Thyroid gland (tissue), 4 donors: ENCODE measurements around the gene CREB3L1.

Experiments
- POLR2A ChIP-seq, 2 donors: fragments of 450-650 bp; IDR thresholded peaks; one replicate each; pipeline ENCODE4 v1.6.1; 2017; ENCODE audit warnings: antibody characterized with exemption in 2 of 2, mild to moderate bottlenecking in 2 of 2, moderate library complexity in 1 of 2
- TF ChIP-seq, protein P1 (sequence below), 6 experiments: fragments of 200-600 bp in 3 of 6; fragments of 450-650 bp in 3 of 6; sonication (generic) in 3 of 6; IDR thresholded peaks; one replicate each; pipeline ENCODE4 v1.5.1; 2016 to 2019; ENCODE audit warnings: antibody characterized with exemption in 6 of 6, mild to moderate bottlenecking in 2 of 6, inconsistent platforms in 1 of 6, moderate library complexity in 1 of 6

DNA sequence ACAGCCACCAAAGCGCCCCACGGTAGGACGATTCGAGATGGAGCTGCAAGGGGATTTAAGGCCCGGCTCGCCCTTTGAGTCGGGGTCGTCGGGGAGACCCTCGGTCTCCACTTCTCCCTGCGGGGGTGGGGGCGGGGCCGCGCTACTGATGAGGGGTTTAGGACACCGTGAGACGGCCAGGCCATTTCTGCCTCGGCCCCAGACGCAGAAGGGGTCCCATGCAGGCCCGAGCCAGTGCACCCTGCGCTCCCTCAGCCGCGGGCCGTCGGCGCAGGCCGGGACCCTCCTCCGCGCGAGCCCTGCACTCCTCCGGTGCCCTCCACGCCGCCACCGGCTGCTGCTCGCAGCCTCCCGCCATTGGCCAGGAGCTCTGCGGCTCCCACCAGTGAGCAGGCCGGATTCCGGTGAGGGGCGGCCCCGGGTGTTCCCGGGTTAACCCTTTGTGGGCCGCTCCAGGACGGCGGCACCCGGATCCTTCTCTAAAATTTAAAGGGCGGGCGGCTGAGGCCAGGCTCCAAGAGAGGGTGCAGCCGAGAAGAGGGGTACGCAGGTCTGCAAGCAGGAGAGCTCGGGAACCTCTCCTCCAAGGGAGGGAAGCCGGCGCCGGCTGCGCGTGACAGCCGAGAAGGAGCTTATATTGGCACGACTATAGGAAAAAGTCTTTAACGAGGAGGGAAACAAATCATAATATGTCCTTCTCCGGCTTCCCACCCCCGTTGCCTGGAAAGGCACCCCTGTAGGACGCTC is 18.0 kb downstream of the CREB3L1 start:
- TF ChIP-seq, protein P1, sequence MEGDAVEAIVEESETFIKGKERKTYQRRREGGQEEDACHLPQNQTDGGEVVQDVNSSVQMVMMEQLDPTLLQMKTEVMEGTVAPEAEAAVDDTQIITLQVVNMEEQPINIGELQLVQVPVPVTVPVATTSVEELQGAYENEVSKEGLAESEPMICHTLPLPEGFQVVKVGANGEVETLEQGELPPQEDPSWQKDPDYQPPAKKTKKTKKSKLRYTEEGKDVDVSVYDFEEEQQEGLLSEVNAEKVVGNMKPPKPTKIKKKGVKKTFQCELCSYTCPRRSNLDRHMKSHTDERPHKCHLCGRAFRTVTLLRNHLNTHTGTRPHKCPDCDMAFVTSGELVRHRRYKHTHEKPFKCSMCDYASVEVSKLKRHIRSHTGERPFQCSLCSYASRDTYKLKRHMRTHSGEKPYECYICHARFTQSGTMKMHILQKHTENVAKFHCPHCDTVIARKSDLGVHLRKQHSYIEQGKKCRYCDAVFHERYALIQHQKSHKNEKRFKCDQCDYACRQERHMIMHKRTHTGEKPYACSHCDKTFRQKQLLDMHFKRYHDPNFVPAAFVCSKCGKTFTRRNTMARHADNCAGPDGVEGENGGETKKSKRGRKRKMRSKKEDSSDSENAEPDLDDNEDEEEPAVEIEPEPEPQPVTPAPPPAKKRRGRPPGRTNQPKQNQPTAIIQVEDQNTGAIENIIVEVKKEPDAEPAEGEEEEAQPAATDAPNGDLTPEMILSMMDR (IDR thresholded peaks at IDR 0.05), result no peak
- no peak for TF ChIP-seq POLR2A (IDR thresholded peaks at IDR 0.05)
